Trophoblast cell (in vitro differentiated cells and primary cell): Measurements from ENCODE around the gene CYTL1.

Experiments
- DNase-seq, 2 donors: peaks; one replicate each; pipeline ENCODE4 v3.0.0-alpha.2; 2016
- H2AFZ ChIP-seq: 2 replicates; pipeline ENCODE4 v1.6.1; 2013; ENCODE audit warnings: low read length, moderate library complexity, mild to moderate bottlenecking; ENCODE audit not compliant: insufficient read depth, poor library complexity
- H2AK5ac ChIP-seq: 2 replicates; pipeline ENCODE4 v1.6.1; 2013; ENCODE audit warnings: mild to moderate bottlenecking, low read length
- H2BK120ac ChIP-seq: 2 replicates; pipeline ENCODE4 v1.6.1; 2013; ENCODE audit warnings: low read length, mild to moderate bottlenecking, moderate library complexity; ENCODE audit not compliant: insufficient read depth, poor library complexity
- H2BK12ac ChIP-seq: 2 replicates; pipeline ENCODE4 v1.6.1; 2013; ENCODE audit warnings: mild to moderate bottlenecking, low read length, moderate library complexity
- H2BK5ac ChIP-seq: 2 replicates; pipeline ENCODE4 v1.6.1; 2013; ENCODE audit warnings: low read length, low read depth, moderate library complexity, mild to moderate bottlenecking; ENCODE audit not compliant: poor library complexity
- H3K14ac ChIP-seq: 2 replicates; pipeline ENCODE4 v1.6.1; 2013; ENCODE audit warnings: mild to moderate bottlenecking, low read length
- H3K18ac ChIP-seq: 2 replicates; pipeline ENCODE4 v1.6.1; 2013; ENCODE audit warnings: mild to moderate bottlenecking, low read length
- H3K23ac ChIP-seq: 2 replicates; pipeline ENCODE4 v1.6.1; 2013; ENCODE audit warnings: low read length
- H3K27ac ChIP-seq: 2 replicates; pipeline ENCODE4 v1.5.1; 2013; ENCODE audit warnings: low read depth, mild to moderate bottlenecking, inconsistent platforms, low read length, moderate library complexity
- H3K27me3 ChIP-seq: 2 replicates; pipeline ENCODE4 v1.6.1; 2013; ENCODE audit warnings: inconsistent platforms, mild to moderate bottlenecking, low read length, moderate library complexity; ENCODE audit not compliant: insufficient read depth
- H3K36me3 ChIP-seq, 2 experiments: 1 replicate in 1 of 2; 2 replicates in 1 of 2; pipeline ENCODE4 v1.6.1; 2013; ENCODE audit warnings: low read length in 2 of 2, mild to moderate bottlenecking in 2 of 2, moderate library complexity in 1 of 2; ENCODE audit not compliant: insufficient read depth in 2 of 2, control insufficient read depth in 1 of 2
- H3K4ac ChIP-seq: 2 replicates; pipeline ENCODE4 v1.6.1; 2013; ENCODE audit warnings: low read depth, mild to moderate bottlenecking, low read length, moderate library complexity
- H3K4me1 ChIP-seq, 2 experiments: 1 replicate in 1 of 2; 2 replicates in 1 of 2; pipeline ENCODE4 v1.6.1; 2013; ENCODE audit warnings: low read length in 2 of 2, mild to moderate bottlenecking in 2 of 2, moderate library complexity in 1 of 2; ENCODE audit not compliant: insufficient read depth in 2 of 2, control insufficient read depth in 1 of 2
- H3K4me2 ChIP-seq: 2 replicates; pipeline ENCODE4 v1.6.1; 2013; ENCODE audit warnings: inconsistent platforms, mild to moderate bottlenecking, low read length, moderate library complexity
- H3K4me3 ChIP-seq: 2 replicates; pipeline ENCODE4 v1.5.1; 2013; ENCODE audit warnings: mild to moderate bottlenecking, low read depth, low read length, inconsistent platforms
- H3K79me1 ChIP-seq: one replicate; pipeline ENCODE4 v1.6.1; 2013; ENCODE audit warnings: low read length
- H3K79me2 ChIP-seq: 2 replicates; pipeline ENCODE4 v1.6.1; 2013; ENCODE audit warnings: low read length, mild to moderate bottlenecking; ENCODE audit not compliant: control insufficient read depth, insufficient read depth, poor library complexity
- H3K9ac ChIP-seq: 2 replicates; pipeline ENCODE4 v1.6.1; 2013; ENCODE audit warnings: mild to moderate bottlenecking, low read length
- H3K9me3 ChIP-seq: 2 replicates; pipeline ENCODE4 v1.6.1; 2013; ENCODE audit warnings: low read depth, mild to moderate bottlenecking, control low read depth, inconsistent platforms, low read length; ENCODE audit not compliant: insufficient read depth
- H4K12ac ChIP-seq: 2 replicates; pipeline ENCODE4 v1.6.1; 2013; ENCODE audit warnings: low read depth, mild to moderate bottlenecking, low read length, moderate library complexity
- H4K8ac ChIP-seq: 2 replicates; pipeline ENCODE4 v1.6.1; 2013; ENCODE audit warnings: low read depth, mild to moderate bottlenecking, low read length, moderate library complexity
- H4K91ac ChIP-seq: one replicate; pipeline ENCODE4 v1.6.1; 2013; ENCODE audit warnings: low read depth, mild to moderate bottlenecking, low read length, moderate library complexity
- WGBS: extraction: QIAGEN DNeasy Blood & Tissue Kit; methylation state at CpG from one replicate; pipeline ENCODE4 v1.1.7; 2013; ENCODE audit warnings: missing lambda C conversion rate; ENCODE audit not compliant: insufficient read length, insufficient coverage; ENCODE audit errors: extremely low coverage; 5-methylcytosine and 5-hydroxymethylcytosine counted together

CYTL1 gene

DNA sequence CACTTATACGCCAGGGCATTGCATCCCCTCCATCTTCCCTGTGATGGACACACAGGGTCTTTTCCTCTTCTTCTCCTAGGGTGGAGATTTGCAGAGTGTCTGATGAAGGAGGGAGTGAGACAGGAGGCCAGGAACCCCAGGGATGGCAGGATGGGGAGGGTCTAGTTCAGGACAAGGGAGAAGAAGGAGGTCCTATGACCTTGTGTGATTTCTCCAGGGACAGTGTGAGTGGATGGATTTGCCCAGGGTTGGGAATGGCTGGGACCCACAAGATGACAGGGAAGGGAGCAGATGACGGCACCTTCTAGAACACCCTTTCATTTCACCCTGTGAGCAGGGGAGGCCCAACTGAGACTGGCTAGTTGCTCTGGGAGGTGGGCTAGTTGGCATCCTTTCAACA is 34.2 kb downstream of the CYTL1 start:
- no peak overlapping the region for H2BK12ac ChIP-seq
- H2BK5ac ChIP-seq = no peak overlapping the region
- H3K27me3 ChIP-seq = no peaks in the 10 kb centered on the region
- H3K9me3 ChIP-seq = peaks cover 2% of the 10 kb centered on the region
- H4K8ac ChIP-seq = no peak overlapping the region
- no CpG with 5 or more reads among the region's 2 CpGs for WGBS
- no peak overlapping the region for H3K4ac ChIP-seq
- H3K4me1 ChIP-seq = no peaks in the 10 kb centered on the region
- no peaks in the 10 kb centered on the region for H3K36me3 ChIP-seq
- no peak overlapping the region for H2AK5ac ChIP-seq
- no peak overlapping the region for H4K12ac ChIP-seq
- H3K79me2 ChIP-seq = no peaks in the 10 kb centered on the region
- no peak for DNase-seq
- no peak overlapping the region for H3K9ac ChIP-seq
- no peak overlapping the region for H2AFZ ChIP-seq
- H3K4me2 ChIP-seq = no peak overlapping the region
- H2BK120ac ChIP-seq = no peak overlapping the region
- H3K4me3 ChIP-seq = no peak overlapping the region
- H3K79me1 ChIP-seq = no peaks in the 10 kb centered on the region
- no peak overlapping the region for H3K27ac ChIP-seq
- H4K91ac ChIP-seq = no peak overlapping the region
- no peak overlapping the region for H3K18ac ChIP-seq
- no peak overlapping the region for H3K14ac ChIP-seq
- H3K23ac ChIP-seq = no peak overlapping the region

GRCh38 chr4:4984186-4984585 is 35.1 kb downstream of the CYTL1 start:
- peaks cover 2% of the 10 kb centered on the region for H3K9me3 ChIP-seq
- no peak overlapping the region for H3K18ac ChIP-seq
- no peak overlapping the region for H2BK120ac ChIP-seq
- no peak overlapping the region for H3K27ac ChIP-seq
- no peak overlapping the region for H3K4ac ChIP-seq
- no peak overlapping the region for H2AK5ac ChIP-seq
- H2AFZ ChIP-seq = no peak overlapping the region
- DNase-seq = peak; percentile 70 to 75
- no CpG with 5 or more reads among the region's 2 CpGs for WGBS
- no peak overlapping the region for H4K12ac ChIP-seq
- no peaks in the 10 kb centered on the region for H3K79me1 ChIP-seq
- H2BK5ac ChIP-seq = no peak overlapping the region
- no peak overlapping the region for H3K4me3 ChIP-seq
- H4K91ac ChIP-seq = no peak overlapping the region
- H3K27me3 ChIP-seq = no peaks in the 10 kb centered on the region
- no peak overlapping the region for H3K23ac ChIP-seq
- H3K4me1 ChIP-seq = no peaks in the 10 kb centered on the region
- no peaks in the 10 kb centered on the region for H3K79me2 ChIP-seq
- no peak overlapping the region for H2BK12ac ChIP-seq
- H3K4me2 ChIP-seq = no peak overlapping the region
- H3K36me3 ChIP-seq = no peaks in the 10 kb centered on the region
- no peak overlapping the region for H3K9ac ChIP-seq
- H4K8ac ChIP-seq = no peak overlapping the region
- no peak overlapping the region for H3K14ac ChIP-seq

DNA sequence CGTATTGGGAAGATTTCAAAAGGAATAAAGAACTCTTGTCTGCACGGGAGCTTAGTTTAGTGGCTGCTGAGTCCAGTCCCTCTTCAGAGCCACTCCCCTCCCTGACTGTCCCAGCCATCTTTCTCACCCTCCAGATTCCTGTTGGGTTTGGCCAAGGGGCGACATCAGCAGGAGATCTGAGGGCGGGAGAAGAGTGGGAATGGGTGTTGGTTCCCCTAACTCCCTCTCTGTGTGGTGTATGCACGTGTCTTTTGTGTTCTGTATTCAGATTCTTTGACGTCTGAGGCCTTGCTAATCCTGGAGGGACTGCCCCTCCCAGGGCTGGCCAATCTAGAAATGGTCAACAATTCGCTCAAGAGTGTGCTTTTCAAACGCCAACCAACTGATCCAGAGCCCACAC is 37.4 kb downstream of the CYTL1 start:
- Histone ChIP-seq H3K27me3 (no peaks in the 10 kb centered on the region), H4K12ac (no peak overlapping the region), H3K14ac (no peak overlapping the region), H3K4me3 (no peak overlapping the region), H2BK5ac (no peak overlapping the region), H2BK12ac (no peak overlapping the region), H2AK5ac (no peak overlapping the region), H3K4me2 (no peak overlapping the region), H2AFZ (no peak overlapping the region), H3K27ac (no peak overlapping the region), H2BK120ac (no peak overlapping the region), H3K9ac (no peak overlapping the region), H3K9me3 (peaks cover 3% of the 10 kb centered on the region), H3K36me3 (no peaks in the 10 kb centered on the region), H3K23ac (no peak overlapping the region), H3K4ac (no peak overlapping the region), H4K8ac (no peak overlapping the region), H3K79me1 (no peaks in the 10 kb centered on the region), H3K79me2 (no peaks in the 10 kb centered on the region), H3K18ac (no peak overlapping the region), H3K4me1 (no peaks in the 10 kb centered on the region), H4K91ac (no peak overlapping the region)
- no CpG with 5 or more reads among the region's 8 CpGs for WGBS
- DNase-seq = no peak

DNA sequence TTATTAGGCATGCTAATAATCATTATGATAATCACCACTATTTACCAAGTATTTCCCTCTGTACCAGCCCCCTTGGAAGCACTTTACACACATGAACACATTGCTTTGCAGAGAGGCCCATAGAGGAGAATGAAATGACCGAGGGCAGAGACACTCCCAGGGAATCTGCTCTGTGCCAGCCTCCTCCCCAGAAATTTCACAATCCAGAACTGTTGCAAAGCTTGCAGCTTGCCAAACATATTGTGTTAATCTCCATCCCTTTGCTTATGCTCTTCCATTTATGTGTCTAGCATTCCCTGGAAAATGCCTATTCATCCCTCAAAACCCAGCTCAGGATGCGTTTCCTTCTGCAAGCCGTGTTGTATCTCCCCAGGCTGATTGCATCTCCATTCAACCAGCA is 37.8 kb downstream of the CYTL1 start:
- Histone ChIP-seq H3K79me1 (no peaks in the 10 kb centered on the region), H3K79me2 (no peaks in the 10 kb centered on the region), H3K4me1 (no peaks in the 10 kb centered on the region), H2AK5ac (no peak overlapping the region), H4K91ac (no peak overlapping the region), H3K4me2 (no peak overlapping the region), H3K4ac (no peak overlapping the region), H3K27me3 (no peaks in the 10 kb centered on the region), H3K23ac (no peak overlapping the region), H2BK12ac (no peak overlapping the region), H3K14ac (no peak overlapping the region), H3K4me3 (no peak overlapping the region), H3K36me3 (no peaks in the 10 kb centered on the region), H3K9ac (no peak overlapping the region), H2BK120ac (no peak overlapping the region), H2AFZ (no peak overlapping the region), H4K12ac (no peak overlapping the region), H3K9me3 (peaks cover 3% of the 10 kb centered on the region), H4K8ac (no peak overlapping the region), H2BK5ac (no peak overlapping the region), H3K27ac (no peak overlapping the region), H3K18ac (no peak overlapping the region)
- no peak for DNase-seq
- WGBS = no CpG with 5 or more reads among the region's 3 CpGs
